B cell (primary cell): ENCODE results near the gene NOSIP.

Source experiments
- CTCF ChIP-seq: fragments of 200-600 bp; IDR thresholded peaks from one replicate; pipeline ENCODE4 v1.8.0; 2022; ENCODE audit warnings: antibody characterized with exemption, mild to moderate bottlenecking
- EZH2 ChIP-seq: IDR thresholded peaks from 2 replicates; pipeline ENCODE4 v1.6.1; 2012; ENCODE audit warnings: borderline replicate concordance, low read depth, mild to moderate bottlenecking, moderate library complexity, low read length; ENCODE audit not compliant: insufficient read depth, poor library complexity, severe bottlenecking

GRCh38 chr19:49542446-49542845 lies 37.9 kb downstream of the NOSIP start:
- TF ChIP-seq CTCF = no peak
- no peak for TF ChIP-seq EZH2
